ENCODE data around the gene PRDM7.
"Not testable (repeated sequence)": the region's sequence is repeated elsewhere in the genome, so short reads cannot be mapped to it uniquely, and the experiment has no call there.

PRDM7 gene

DNA sequence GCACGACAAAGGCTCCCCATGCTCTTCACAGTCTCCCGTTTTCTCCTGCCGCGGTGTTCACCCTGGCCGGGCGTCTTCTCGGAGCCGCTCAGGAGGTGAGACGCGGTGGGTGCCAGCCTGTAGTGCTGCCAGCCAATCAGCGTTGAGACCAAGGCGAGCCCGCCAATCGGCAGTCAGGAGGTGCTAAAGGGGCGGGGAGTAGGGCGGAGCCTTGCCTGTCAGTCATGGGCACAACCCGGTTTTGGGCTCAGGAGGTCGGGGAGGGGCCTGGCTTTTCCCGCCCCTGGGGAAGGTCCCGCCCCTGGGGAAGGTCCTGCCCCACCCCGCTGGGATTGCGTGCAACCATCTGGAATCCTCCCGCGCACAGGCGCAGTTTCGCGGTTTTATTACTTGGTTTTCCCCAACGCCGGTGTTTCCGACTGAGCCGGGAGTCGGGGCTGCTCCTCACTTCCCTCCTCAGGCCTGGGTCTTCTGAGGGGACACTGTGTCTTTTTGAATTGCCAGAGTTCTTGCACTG, at the start of gene PRDM7:
Gene PRDM7, minus strand, starts transcription at position 92 of the 517 bp plus-strand sequence. CDS start 1,421 bp downstream, outside the sequence.
- peak; percentile 92 to 94 for DNase-seq (ENCODE audit: low read depth in 2 of 2)

DNA sequence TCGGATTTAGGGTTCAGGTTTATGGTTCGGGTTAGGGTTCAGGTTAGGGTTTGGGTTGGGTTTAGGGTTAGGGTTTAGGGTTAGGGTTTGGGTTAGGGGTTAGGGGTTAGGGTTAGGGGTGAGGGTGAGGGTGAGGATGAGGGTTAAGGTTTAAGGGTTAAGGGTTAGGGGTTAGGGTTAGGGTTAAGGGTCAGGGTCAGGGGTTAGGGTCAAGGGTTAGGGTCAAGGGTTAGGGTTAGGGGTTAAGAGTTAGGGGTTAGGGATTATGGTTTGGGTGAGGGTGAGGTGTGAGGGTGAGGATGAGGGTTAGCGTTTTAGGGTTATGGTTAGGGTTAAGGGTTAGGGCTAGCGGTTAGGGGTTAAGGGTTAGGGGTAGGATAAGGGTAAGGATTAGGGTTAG, 44.7 kb upstream of the PRDM7 start:
- DNase-seq (ENCODE audit: low read depth in 2 of 2), result not testable (repeated sequence)

DNA sequence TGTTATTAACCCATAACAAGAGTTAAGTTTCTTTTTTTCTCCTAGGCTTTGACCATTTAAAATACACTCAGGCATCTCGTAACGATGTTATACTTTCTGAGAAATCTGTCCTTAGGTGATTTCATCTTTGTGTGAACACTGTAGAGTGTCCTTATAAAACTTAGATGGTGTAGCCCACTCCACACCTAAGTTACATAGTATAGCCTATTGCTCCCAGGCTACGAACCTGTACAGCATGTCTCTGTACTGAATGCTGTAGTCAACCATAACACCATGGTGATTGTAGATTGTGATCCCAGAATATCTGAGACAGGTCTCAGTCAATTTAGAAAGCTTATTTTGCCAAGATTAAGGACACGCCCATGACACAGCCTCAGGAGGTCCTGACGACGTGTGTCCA, 30.5 kb upstream of the PRDM7 start:
- DNase-seq (ENCODE audit: low read depth in 2 of 2), result not testable (repeated sequence)

DNA sequence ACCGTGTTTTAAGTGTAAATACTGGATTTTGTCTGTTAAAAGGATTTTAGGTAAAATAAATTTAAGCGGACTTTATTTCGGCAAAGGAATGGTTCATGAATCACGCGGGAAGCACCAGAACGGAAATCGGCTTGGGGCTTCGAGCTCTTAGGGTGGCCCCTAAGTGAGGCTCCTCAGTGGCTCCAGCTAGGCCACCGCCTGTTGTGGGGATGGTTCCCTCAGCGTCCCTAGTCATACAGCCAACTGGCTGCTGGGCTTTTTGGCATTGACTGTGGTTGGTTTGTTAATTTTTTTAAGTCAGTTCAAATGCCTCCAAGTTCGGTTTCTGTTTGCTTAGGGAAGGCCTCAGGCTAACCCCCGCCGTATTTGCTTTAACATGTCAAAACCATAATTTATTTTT, 29.9 kb upstream of the PRDM7 start:
- DNase-seq (ENCODE audit: low read depth in 2 of 2), result not testable (repeated sequence)

DNA sequence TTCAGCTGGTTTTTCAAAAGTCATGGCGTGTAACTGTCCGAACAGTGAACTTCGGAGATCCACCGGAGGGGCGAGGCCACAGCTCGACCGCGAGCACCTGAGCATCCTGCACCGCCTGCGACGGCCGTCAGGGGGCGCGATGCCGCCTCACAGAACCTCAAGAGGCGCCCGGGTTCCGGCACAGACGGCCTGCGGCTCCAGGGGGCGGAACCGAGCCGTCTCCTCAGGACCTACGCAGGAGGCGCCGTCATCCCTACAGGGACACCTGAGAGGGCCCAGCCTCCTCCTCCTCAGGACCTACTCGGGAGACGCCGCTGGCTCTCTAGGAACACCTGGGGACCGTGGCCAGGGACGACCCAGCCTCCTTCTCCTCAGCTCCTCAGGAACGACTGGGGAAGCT, 29.1 kb upstream of the PRDM7 start:
- peak; percentile 19 to 44 for DNase-seq (ENCODE audit: low read depth in 2 of 2)

DNA sequence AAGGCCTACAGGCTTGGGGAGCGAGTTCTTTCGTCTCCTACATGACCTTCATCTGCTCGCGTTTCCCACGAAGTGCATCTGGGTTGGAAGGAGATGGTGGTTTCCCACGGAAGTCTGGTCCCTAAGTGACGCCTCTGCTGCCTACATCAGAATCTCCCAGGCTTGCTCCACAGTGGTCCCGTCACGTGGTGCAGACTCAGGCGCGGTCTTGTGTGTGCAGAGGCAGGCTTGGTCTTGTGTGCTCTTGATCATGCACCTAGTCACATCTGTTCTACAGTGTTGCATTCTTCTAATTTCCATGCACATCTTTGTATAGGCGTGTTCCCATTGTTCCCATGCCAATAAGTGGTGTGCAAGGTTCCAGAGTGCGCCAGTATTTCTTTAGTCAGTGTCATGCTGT, 27.6 kb upstream of the PRDM7 start:
- DNase-seq (ENCODE audit: low read depth in 2 of 2), result not testable (repeated sequence)

DNA sequence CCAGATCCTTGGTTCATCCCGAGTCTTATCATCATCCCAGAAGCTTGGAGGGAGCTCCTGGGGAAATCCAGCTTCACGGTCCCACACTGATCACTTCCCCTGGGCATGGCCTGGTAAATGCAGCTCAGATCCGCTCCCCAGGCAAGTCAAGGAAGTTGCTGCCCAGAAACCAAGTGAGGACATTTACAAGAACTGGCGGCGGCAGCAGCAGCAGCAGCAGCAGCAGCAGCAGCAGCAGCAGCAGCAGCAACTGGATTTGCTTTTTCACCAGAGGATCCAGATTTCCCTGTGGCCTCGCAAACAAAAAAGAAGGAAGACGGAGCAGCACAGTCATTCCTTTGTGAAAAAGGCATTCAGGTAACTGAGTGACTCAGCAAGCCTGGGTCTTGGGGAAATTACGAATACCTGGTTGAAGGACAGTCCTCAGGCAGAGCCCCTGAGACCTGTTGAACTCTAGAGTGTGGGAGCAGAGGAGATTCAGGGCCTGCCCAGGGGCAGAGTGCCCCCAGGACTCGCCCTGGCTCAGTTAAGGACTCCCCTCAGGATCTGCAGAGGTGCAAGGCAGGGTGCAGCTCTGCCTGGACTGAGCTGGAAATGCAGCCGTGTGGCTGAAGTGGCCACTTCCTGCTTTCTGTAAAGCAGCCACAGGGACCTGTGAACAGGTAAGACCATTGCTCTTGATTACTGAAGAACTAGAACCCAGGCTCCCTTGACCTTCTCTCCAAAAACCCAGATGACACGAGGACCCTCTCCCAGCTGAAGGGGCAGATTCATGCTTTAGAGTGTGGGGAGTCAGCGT, 25.2 kb upstream of the PRDM7 start:
- DNase-seq (ENCODE audit: low read depth in 2 of 2), result not testable (repeated sequence)

DNA sequence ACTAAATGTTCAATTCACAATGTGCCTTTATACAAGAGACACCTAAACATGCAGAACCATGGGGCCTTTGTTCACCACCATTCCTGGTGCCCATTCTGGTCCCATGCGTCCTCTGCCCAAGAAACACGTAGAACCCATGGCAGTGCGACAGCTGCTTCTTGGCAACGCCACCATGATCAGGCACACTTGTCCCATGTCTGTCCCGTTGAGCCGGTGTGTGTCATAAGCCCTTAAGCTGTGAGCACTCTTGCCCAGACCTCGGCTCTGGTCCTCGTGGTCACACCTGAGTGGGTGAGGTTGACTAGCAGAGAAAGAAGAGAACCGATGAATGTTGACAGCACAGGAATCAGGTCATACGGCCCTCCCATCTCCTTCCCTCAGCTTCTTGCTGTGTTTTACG, 24.2 kb upstream of the PRDM7 start:
- DNase-seq (ENCODE audit: low read depth in 2 of 2), result not testable (repeated sequence)

DNA sequence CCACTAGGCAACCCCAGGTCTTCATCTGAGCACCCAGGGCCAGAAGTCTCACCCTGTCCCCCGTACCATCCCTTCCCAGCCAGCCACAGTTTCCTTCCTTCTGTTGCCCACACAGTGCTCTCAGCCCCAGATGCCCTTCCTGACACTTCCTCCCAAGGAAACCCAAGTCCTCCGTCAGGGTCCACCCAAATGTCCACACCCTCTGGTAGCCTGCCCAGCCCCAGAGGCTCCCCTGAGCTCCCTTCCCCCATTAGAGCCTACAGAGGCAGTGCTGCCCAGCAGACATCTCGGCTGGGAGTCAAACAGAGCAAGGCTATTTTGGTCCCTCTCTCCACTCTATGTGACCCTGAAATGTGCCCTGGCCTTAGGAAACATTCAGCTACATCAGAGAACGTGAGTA, 23.7 kb upstream of the PRDM7 start:
- not testable (repeated sequence) for DNase-seq (ENCODE audit: low read depth in 2 of 2)

DNA sequence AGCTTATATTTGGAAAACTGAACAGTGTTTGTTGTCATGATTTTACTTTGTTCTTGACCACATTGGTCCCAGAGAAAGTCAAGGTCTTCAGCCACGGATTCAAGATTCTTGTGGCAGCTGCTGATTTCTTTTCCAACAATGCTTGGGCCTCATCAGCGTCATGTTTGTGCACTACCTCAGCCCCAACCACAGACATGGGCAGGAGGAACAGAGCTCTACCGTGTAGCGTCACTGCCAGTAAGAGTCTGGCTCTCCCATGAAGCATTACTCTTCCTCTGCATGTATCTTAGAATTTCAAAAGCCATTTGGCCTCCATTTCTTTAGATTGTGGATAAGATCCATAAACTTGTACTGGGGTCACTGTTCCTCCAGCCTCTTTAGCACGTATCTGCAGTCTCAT, 23.1 kb upstream of the PRDM7 start:
- not testable (repeated sequence) for DNase-seq (ENCODE audit: low read depth in 2 of 2)

DNA sequence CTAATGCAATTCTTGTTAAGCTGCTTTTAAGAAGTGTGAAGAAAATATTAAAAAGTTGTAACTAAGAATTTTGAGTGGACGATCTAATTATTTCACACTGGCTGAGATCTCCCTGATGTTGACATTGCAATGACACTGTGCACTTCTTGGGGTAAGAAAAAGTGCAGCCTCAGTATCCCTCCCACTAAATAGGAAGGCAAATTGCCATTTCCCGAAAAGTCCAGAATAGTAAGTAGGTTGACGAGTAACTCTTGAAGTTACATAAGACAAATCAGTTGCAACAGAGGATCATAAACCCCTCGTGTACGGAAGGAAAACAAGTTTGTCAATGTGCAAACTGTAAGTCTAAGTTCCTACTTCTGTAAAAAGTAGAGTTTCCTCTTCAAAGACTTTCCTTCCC, 21.8 kb upstream of the PRDM7 start:
- DNase-seq (ENCODE audit: low read depth in 2 of 2), result not testable (repeated sequence)

DNA sequence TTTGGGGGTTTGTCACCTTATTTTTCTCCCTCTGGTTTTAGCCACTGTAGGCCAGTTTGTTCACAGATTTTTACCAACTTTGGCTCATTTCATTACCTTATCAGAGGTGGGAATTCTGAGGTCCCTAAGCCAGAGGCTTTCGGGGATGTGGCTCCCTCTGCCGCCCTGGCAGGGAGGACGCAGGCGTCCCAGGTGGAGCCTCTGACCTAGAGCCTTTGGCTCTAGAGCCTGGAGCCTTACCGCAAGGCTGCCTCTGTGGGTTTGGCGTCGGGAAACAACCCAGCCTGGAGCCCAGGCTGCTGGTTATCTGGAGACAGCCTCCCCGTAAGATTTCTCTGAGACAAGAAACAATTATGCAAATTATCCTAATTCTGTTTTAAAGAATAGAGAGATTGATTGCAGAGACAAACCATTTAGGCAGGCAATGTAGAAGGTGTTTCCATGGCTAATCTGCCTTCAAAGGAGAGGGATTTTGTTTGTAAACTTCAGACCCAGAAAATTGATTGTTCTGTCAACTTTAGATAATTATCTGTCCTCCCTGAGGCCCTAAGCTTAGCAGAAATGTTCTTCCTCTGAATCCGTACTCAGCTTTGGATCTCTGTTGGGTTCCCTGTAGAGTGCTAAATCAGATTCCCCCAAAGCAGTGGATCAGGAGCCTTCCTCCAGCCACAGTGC, 20.0 kb upstream of the PRDM7 start:
- DNase-seq (ENCODE audit: low read depth in 2 of 2), result not testable (repeated sequence)

DNA sequence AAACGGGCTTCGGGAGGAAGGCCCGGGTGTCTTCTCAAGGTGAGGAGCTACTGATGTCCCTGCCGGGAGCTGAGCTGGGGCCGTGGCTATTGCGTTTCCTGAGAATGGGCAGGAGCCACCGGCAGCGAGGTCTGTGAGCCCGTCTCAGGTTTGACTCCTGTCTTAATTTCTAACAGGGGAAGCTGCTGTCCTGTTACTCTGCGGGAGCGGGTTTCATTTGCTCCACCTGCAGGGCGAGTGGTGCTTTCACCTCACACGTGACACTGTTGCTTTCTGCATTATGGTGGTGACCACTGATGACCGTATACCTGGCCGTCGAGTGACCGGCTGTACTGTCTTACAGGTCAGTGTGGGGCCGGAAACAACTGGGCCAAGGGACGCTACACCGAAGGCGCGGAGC, 17.7 kb upstream of the PRDM7 start:
- not testable (repeated sequence) for DNase-seq (ENCODE audit: low read depth in 2 of 2)

DNA sequence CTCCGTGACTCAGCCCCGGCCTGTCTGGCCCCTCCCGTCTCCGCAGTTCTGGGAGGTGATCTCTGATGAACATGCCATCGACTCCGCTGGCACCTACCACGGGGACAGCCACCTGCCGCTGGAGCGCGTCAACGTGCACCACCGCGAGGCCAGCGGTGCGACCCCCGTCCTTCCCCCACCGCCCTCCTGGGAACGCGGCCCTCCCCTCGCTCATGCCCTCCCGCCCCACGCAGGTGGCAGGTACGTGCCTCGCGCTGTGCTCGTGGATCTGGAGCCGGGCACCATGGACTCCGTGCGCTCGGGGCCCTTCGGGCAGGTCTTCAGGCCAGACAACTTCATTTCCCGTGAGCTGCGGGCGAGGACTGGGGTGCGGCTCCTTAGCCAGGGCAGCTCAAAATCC, 17.2 kb upstream of the PRDM7 start:
- DNase-seq (ENCODE audit: low read depth in 2 of 2), result not testable (repeated sequence)

DNA sequence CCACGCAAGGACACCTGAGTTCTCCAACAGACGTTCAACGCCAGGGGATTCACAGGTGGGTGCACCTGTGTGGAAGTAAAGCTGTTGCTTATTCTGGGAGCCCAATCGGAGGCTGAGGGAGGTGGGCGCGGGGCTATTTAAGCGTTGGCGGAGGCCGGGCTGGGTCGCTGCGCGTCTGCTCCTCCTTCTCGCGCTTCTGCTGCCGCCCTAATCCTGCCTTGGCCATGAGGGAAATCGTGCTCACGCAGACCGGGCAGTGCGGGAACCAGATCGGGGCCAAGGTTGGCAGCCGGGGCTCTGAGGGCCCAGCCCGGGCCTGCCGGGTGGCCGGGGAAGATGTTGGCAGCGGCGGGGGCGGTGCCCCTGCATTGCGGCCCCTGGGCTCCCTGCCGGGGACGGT, 16.7 kb upstream of the PRDM7 start:
- DNase-seq (ENCODE audit: low read depth in 2 of 2), result not testable (repeated sequence)

DNA sequence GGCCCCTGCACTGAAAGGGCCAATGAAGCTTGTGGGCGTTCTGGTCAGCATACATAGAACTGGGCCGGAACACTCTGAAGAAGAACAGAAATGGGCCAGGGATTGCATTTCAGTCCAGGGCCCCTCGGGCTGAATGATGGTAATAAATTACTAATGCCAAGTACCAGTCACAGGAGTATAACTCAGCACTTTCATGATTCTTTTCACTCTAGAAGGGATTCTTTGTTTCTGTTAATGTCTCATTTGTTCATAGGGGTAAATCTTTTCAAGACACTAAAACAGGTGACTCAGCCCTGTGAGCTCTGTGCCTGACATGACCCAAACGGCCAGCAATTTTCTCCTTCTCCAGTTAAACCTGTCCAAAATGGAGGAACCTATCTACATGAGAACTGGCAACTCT, 15.7 kb upstream of the PRDM7 start:
- not testable (repeated sequence) for DNase-seq (ENCODE audit: low read depth in 2 of 2)

DNA sequence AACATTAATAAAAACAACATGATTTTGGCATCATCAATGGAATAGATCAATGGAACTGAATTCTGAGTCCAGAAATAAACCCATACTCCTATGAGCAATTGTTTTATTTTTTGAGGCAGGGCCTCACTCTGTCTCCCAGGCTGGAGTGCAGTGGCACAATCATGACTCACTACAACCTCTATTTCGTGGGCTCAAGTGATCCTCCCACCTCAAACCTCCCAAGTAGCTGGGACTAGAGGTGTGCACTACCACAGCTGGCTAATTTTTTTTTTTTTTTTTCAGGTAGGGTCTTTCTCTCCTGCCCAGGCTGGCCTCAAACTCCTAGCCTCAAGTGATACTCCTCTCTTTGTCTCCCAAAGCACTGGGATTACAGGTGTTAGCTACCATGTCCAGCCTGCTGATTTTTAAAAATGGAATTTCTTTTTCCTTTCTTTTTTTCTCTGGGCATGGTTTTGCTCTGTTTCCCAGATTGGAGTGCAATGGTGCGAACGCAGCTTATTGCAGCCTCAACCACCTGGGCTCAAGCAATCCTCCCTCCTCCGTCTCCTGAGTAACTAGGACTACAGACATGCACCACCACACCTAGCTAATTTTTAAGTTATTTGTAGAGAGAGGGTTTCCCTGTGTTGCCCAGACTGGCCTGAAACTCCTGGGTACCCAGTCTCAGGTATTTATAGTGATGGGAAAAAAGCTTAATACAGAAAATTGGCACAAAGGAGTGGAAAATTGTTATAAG, 7.3 kb upstream of the PRDM7 start:
- no peak for DNase-seq (ENCODE audit: low read depth in 2 of 2)

DNA sequence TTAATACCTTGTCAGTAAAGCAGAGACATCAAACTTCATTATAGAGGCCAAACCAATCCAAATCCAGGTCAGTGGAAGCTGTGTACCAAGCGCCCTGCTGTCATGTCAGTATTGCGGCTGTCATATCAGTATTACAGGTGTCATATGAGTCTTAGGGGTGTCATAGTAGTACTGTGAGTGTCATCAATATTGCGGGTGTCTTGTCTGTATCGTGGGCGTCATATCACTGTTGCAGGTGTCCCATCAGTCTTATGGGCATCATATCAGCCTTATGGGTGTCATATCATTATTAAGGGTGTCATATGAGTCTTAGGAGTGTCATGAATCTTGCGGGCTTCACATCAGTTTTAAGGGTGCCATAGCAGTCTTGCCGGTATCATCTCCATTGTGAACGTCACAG, 6.0 kb upstream of the PRDM7 start:
- DNase-seq (ENCODE audit: low read depth in 2 of 2), result no peak

DNA sequence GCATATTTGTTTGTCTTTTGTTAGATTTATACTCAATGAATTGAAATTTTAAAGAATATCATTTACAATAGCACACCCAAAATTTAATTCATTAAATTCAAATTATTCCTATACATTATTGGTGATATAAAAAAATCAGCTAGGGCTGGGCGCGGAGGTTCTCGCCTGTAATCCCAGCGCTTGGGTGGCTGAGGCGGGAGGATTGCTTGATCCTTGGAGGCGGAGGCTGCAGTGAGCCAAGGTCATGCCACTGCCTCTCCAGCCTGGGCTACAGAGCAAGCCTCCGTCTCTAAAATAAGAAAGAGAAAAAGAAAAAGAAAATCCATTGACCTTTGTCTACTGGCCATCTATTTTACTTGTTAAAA, 4.5 kb upstream of the PRDM7 start:
- no peak for DNase-seq (ENCODE audit: low read depth in 2 of 2)

DNA sequence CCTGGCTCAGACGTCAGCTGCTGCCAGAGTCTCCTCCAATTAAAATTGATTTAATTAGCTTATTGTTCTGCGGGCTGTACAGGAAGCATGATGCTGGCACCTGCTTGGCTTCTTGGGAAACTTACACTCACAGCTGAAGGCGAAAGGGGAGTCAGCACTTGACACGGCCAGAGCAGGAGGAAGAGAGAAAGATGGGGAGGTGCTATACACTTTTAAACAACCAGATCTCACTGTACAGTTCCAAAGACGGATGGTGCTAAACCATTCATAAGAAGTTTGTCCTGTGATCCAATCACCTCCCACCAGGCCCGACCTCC, 1.4 kb upstream of the PRDM7 start:
- DNase-seq (ENCODE audit: low read depth in 2 of 2), result no peak

DNA sequence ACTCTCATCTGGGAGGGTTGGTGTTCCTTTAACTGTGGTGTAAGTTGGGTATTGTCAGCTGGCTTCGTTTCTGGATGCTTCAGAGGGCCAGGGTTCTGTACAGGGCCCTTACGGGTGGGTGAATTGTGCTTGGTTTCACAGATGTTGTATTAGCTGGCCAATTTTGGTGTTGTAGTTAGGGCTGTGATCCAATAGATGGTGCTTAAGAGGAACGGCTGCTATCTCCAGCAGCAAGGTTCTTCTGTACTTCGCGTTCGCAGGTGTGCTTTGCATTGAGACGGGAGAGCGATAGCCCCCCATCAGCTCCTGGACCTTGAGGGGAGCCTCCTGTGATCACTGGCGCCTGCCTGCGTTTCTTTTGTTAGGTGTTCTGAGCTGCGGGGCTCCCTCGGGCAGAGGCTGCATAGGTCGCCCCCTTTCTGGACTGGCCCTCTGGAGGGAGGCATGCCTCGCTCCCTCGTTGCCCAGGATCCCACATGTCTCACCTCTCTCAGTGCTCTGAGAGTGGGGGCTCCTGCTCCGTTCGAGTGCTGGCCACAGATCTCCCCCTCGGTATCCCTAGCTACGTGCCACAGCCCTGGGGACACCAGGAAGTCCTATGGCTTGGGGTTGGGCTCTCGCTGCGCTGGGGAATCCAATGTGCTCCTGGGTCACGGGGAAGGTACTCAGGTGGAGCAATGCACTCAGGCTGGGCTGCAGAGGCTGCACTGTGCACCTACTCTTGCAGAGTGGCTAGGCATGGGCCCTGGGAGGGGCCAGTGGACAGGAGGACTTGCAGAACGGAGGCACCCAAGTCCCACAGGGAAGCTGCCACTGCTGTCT, 837 bp upstream of the PRDM7 start:
- DNase-seq (ENCODE audit: low read depth in 2 of 2), result peak in 1 of 2 donors; percentile 5
